ENCODE data around the gene TRPM4. TPM values are rescaled to one million over a fixed set of nuclear protein-coding genes. Genes with fewer than 3 reads are reported as not detected.

TRPM4 gene
- total and polyA plus RNA-seq, 2 of the 13 experiments (the other 11 are each of a cell fraction or from before 2014, with no cell fraction given): 1.9 to 4.3 TPM

GRCh38 chr19:49167857-49168409 lies 10.3 kb downstream of the TRPM4 start:
- CTCF ChIA-PET (ENCODE audit: low intra/inter-chr PET ratio, low total read pairs): no interaction called here
- DNase-seq (ENCODE audit: low spot score) (no peak), ATAC-seq (no peak; the same call in 2 of the 3 replicates), FAIRE-seq (no peak)
- BruUV-seq (replicated peaks): no TSS peak
- H2AFZ ChIP-seq (ENCODE audit: low read length): no peak overlapping the region
- H3K27ac ChIP-seq (ENCODE audit: extremely low read length, insufficient read depth, low read length): no peak overlapping the region
- no peak overlapping the region for H3K4me3 ChIP-seq (replicated peaks in 1 of 3; ENCODE audit: insufficient read depth in 1 of 3, low read depth in 2 of 3, low read length in 3 of 3)
- no peak overlapping the region for H3K4me2 ChIP-seq (ENCODE audit: low read depth, low read length)
- 76% methylated on average over 24 of the region's 25 CpGs for WGBS (ENCODE audit: low lambda C conversion rate)
- H3K4me1 ChIP-seq (ENCODE audit: insufficient read depth, low read length): peaks cover 22% of the 10 kb centered on the region
- H3K36me3 ChIP-seq (replicated peaks in 1 of 2; ENCODE audit: control insufficient read depth in 1 of 2, insufficient read depth in 2 of 2, low read length in 2 of 2): no peaks in the 10 kb centered on the region
- TF ChIP-seq TRIM24 (CRISPR knock-in tag; IDR thresholded peaks at IDR 0.05) (no peak), ELF1 (CRISPR knock-in tag; IDR thresholded peaks at IDR 0.05) (no peak), TCF7 (IDR thresholded peaks at IDR 0.05; ENCODE audit: low read depth) (no peak), ZNF180 (CRISPR knock-in tag; IDR thresholded peaks at IDR 0.05; ENCODE audit: borderline replicate concordance, low read depth) (no peak)
- H4K20me1 ChIP-seq (ENCODE audit: insufficient read depth, low read length): no peaks in the 10 kb centered on the region
- no peaks in the 10 kb centered on the region for H3K9me3 ChIP-seq (ENCODE audit: low read length)
- in situ Hi-C loops (cut with HindIII; ENCODE audit: extremely low pct_ligation_motif_present, low pct_unique_long_range_greater_than_20kb) (no loop called here), intact Hi-C loops (cut with micrococcal nuclease; ENCODE audit: unreplicated experiment) (no loop called here)
- POLR2A ChIA-PET: no interaction called here
- H3K27me3 ChIP-seq (ENCODE audit: control insufficient read depth in 1 of 2, insufficient read depth in 2 of 2, low read length in 2 of 2): no peaks in the 10 kb centered on the region
- no peak overlapping the region for H3K9ac ChIP-seq (ENCODE audit: insufficient read depth, low read depth, low read length)
- H3K79me2 ChIP-seq (ENCODE audit: insufficient read depth, low read length): no peaks in the 10 kb centered on the region

GRCh38 chr19:49168421-49168820 lies 10.8 kb downstream of the TRPM4 start:
- Histone ChIP-seq H3K79me2 (ENCODE audit: insufficient read depth, low read length) (no peaks in the 10 kb centered on the region), H3K36me3 (replicated peaks in 1 of 2; ENCODE audit: control insufficient read depth in 1 of 2, insufficient read depth in 2 of 2, low read length in 2 of 2) (no peaks in the 10 kb centered on the region), H3K9ac (ENCODE audit: insufficient read depth, low read depth, low read length) (no peak overlapping the region), H4K20me1 (ENCODE audit: insufficient read depth, low read length) (no peaks in the 10 kb centered on the region), H3K9me3 (ENCODE audit: low read length) (no peaks in the 10 kb centered on the region), H3K4me3 (replicated peaks in 1 of 3; ENCODE audit: insufficient read depth in 1 of 3, low read depth in 2 of 3, low read length in 3 of 3) (no peak overlapping the region), H3K4me1 (ENCODE audit: insufficient read depth, low read length) (peaks cover 22% of the 10 kb centered on the region), H3K27me3 (ENCODE audit: control insufficient read depth in 1 of 2, insufficient read depth in 2 of 2, low read length in 2 of 2) (no peaks in the 10 kb centered on the region), H3K27ac (ENCODE audit: extremely low read length, insufficient read depth, low read length) (no peak overlapping the region), H3K4me2 (ENCODE audit: low read depth, low read length) (no peak overlapping the region), H2AFZ (ENCODE audit: low read length) (no peak overlapping the region)
- ATAC-seq (no peak), FAIRE-seq (no peak), DNase-seq (ENCODE audit: low spot score) (no peak)
- BruUV-seq (replicated peaks): no TSS peak
- CTCF ChIA-PET (ENCODE audit: low intra/inter-chr PET ratio, low total read pairs): no interaction called here
- POLR2A ChIA-PET: no interaction called here
- in situ Hi-C loops (cut with HindIII; ENCODE audit: extremely low pct_ligation_motif_present, low pct_unique_long_range_greater_than_20kb) (no loop called here), intact Hi-C loops (cut with micrococcal nuclease; ENCODE audit: unreplicated experiment) (no loop called here)
- 92% methylated on average over 20 of the region's 23 CpGs for WGBS (ENCODE audit: low lambda C conversion rate)
- TF ChIP-seq FOXO4 (CRISPR knock-in tag; conservative IDR thresholded peaks at IDR 0.05) (no peak), PRDM4 (CRISPR knock-in tag; IDR thresholded peaks at IDR 0.05; ENCODE audit: borderline replicate concordance) (no peak), TOPORS (CRISPR knock-in tag; IDR thresholded peaks at IDR 0.05) (no peak), ONECUT2 (CRISPR knock-in tag; IDR thresholded peaks at IDR 0.05) (no peak), LBX2 (CRISPR knock-in tag; IDR thresholded peaks at IDR 0.05; ENCODE audit: borderline replicate concordance) (no peak), ZNF34 (CRISPR knock-in tag; IDR thresholded peaks at IDR 0.05; ENCODE audit: borderline replicate concordance) (no peak), ZSCAN9 (CRISPR knock-in tag; IDR thresholded peaks at IDR 0.05; ENCODE audit: borderline replicate concordance) (no peak)

All from HepG2 (cell line).